DOHH2 (cell line): ENCODE results near the gene ITPR3.
A peak's percentile ranks its signal among the peaks of the same experiment; 100 is the strongest.

Source experiments
- H3F3A ChIP-seq: fragments of 200-600 bp; sonication (generic), shearing (Covaris generic); 2 replicates; pipeline ENCODE4 v1.6.0; 2016; ENCODE audit warnings: antibody characterized with exemption, mild to moderate bottlenecking; ENCODE audit not compliant: control insufficient read depth, insufficient read depth
- H3K27ac ChIP-seq: fragments of 200-600 bp; sonication (generic); 2 replicates; pipeline ENCODE4 v1.5.1; 2014; ENCODE audit warnings: low read depth, mild to moderate bottlenecking, low read length, moderate library complexity
- H3K27me3 ChIP-seq: fragments of 200-600 bp; sonication (generic); 2 replicates; pipeline ENCODE4 v1.6.1; 2014; ENCODE audit warnings: mild to moderate bottlenecking, low read length, mixed read lengths; ENCODE audit not compliant: control insufficient read depth
- H3K36me3 ChIP-seq: fragments of 200-600 bp; sonication (generic); 2 replicates; pipeline ENCODE4 v1.6.1; 2014; ENCODE audit warnings: mild to moderate bottlenecking, low read length, moderate library complexity, mixed read lengths; ENCODE audit not compliant: control insufficient read depth
- H3K4me1 ChIP-seq: fragments of 200-600 bp; sonication (generic); 2 replicates; pipeline ENCODE4 v1.6.1; 2014; ENCODE audit warnings: mild to moderate bottlenecking, low read length, mixed read lengths; ENCODE audit not compliant: control insufficient read depth
- H3K4me2 ChIP-seq: fragments of 200-600 bp; sonication (generic); 2 replicates; pipeline ENCODE4 v1.6.0; 2014; ENCODE audit warnings: mild to moderate bottlenecking, low read length, moderate library complexity
- H3K4me3 ChIP-seq: fragments of 200-600 bp; sonication (generic); 2 replicates; pipeline ENCODE4 v1.5.1; 2014; ENCODE audit warnings: mild to moderate bottlenecking, low read length, mixed read lengths
- H3K79me2 ChIP-seq: fragments of 200-600 bp; sonication (generic); 2 replicates; pipeline ENCODE4 v1.6.1; 2014; ENCODE audit warnings: mild to moderate bottlenecking, low read length, mixed read lengths; ENCODE audit not compliant: control insufficient read depth
- H3K9me2 ChIP-seq: fragments of 200-600 bp; sonication (generic); replicated peaks from 2 replicates; pipeline ENCODE4 v1.6.1; 2014; ENCODE audit warnings: mild to moderate bottlenecking, low read length, mixed read lengths; ENCODE audit not compliant: control insufficient read depth
- H3K9me3 ChIP-seq: fragments of 200-600 bp; sonication (generic); 2 replicates; pipeline ENCODE4 v1.6.1; 2014; ENCODE audit warnings: antibody characterized with exemption, low read length, mixed read lengths; ENCODE audit not compliant: control insufficient read depth, insufficient read depth
- H4K20me1 ChIP-seq: fragments of 200-600 bp; sonication (generic); 2 replicates; pipeline ENCODE4 v1.6.0; 2014; ENCODE audit warnings: low read depth, mild to moderate bottlenecking, antibody characterized with exemption, low read length, moderate library complexity; ENCODE audit not compliant: control insufficient read depth, insufficient read depth
- CTCF ChIP-seq: fragments of 200-600 bp; sonication (generic); IDR thresholded peaks from one replicate; pipeline ENCODE4 v1.5.1; 2014; ENCODE audit warnings: antibody characterized with exemption, mild to moderate bottlenecking, low read depth, low read length; ENCODE audit not compliant: poor library complexity, severe bottlenecking
- EZH2phosphoT487 ChIP-seq: fragments of 200-600 bp; sonication (generic); IDR thresholded peaks from 2 replicates; pipeline ENCODE4 v1.6.1; 2017; ENCODE audit warnings: borderline replicate concordance, mild to moderate bottlenecking, antibody characterized with exemption, low read length, moderate library complexity, mixed read lengths

Gene ITPR3

GRCh38 chr6:33609528-33609927, 11.6 kb upstream of the ITPR3 start:
- H3K4me2 ChIP-seq = peak overlapping the region; percentile 57
- no peaks in the 10 kb centered on the region for H3K79me2 ChIP-seq
- H3K27me3 ChIP-seq = no peaks in the 10 kb centered on the region
- H3K9me3 ChIP-seq = no peaks in the 10 kb centered on the region
- no peak overlapping the region for H3K27ac ChIP-seq
- no peaks in the 10 kb centered on the region for H3K9me2 ChIP-seq
- H4K20me1 ChIP-seq = no peaks in the 10 kb centered on the region
- peaks cover 44% of the 10 kb centered on the region for H3K4me1 ChIP-seq
- H3K36me3 ChIP-seq = no peaks in the 10 kb centered on the region
- no peaks in the 10 kb centered on the region for H3F3A ChIP-seq
- H3K4me3 ChIP-seq = peak overlapping the region; percentile 25; the same call in 1 of the 2 replicates
- TF ChIP-seq EZH2phosphoT487 (no peak), CTCF (no peak)

- H3K4me3 ChIP-seq = peak overlapping the region; percentile 25; the same call in 1 of the 2 replicates
- peak overlapping the region; percentile 57 for H3K4me2 ChIP-seq
- TF ChIP-seq EZH2phosphoT487 (no peak), CTCF (no peak)
- peaks cover 44% of the 10 kb centered on the region for H3K4me1 ChIP-seq
- no peaks in the 10 kb centered on the region for H3K9me2 ChIP-seq
- no peaks in the 10 kb centered on the region for H3K27me3 ChIP-seq
- no peaks in the 10 kb centered on the region for H3K36me3 ChIP-seq
- H3K9me3 ChIP-seq = no peaks in the 10 kb centered on the region
- H3K79me2 ChIP-seq = no peaks in the 10 kb centered on the region
- no peaks in the 10 kb centered on the region for H4K20me1 ChIP-seq
- H3F3A ChIP-seq = no peaks in the 10 kb centered on the region
- H3K27ac ChIP-seq = no peak overlapping the region
These were observed 11.1 kb upstream of the ITPR3 start for GRCh38 chr6:33610067-33610466.

GRCh38 chr6:33610779-33611732, 10.1 kb upstream of the ITPR3 start:
- Histone ChIP-seq H3K79me2 (no peaks in the 10 kb centered on the region), H3K36me3 (no peaks in the 10 kb centered on the region), H3K4me2 (no peak overlapping the region), H3K27ac (no peak overlapping the region), H3K9me2 (no peaks in the 10 kb centered on the region), H3K4me3 (no peak overlapping the region), H3F3A (no peaks in the 10 kb centered on the region), H3K4me1 (peaks cover 44% of the 10 kb centered on the region), H4K20me1 (no peaks in the 10 kb centered on the region), H3K27me3 (no peaks in the 10 kb centered on the region), H3K9me3 (no peaks in the 10 kb centered on the region)
- TF ChIP-seq CTCF = no peak
- TF ChIP-seq EZH2phosphoT487 = no peak
